GM21381 (cell line): ENCODE data around the gene AMN1.

Experiments
- ATAC-seq: cut with Tn5 transposase; IDR thresholded peaks from one replicate; pipeline ENCODE4 v1.9.1; 2021; ENCODE audit warnings: mild to moderate bottlenecking, moderate library complexity; ENCODE audit not compliant: unreplicated experiment

Gene AMN1

GRCh38 chr12:31633464-31633863 is 95.4 kb downstream of the AMN1 start:
- no peak for ATAC-seq

- no peak for ATAC-seq
These were observed 97.0 kb downstream of the AMN1 start for GRCh38 chr12:31631809-31632208.

GRCh38 chr12:31631023-31631724 is 97.6 kb downstream of the AMN1 start:
- no peak for ATAC-seq

- ATAC-seq: no peak
These were observed 98.8 kb downstream of the AMN1 start for GRCh38 chr12:31629756-31630732.

- no peak for ATAC-seq
These were observed 101.3 kb downstream of the AMN1 start for GRCh38 chr12:31627456-31628054.

GRCh38 chr12:31626270-31626995 is 102.4 kb downstream of the AMN1 start:
- no peak for ATAC-seq

- ATAC-seq: no peak
These were observed 106.8 kb downstream of the AMN1 start for GRCh38 chr12:31622038-31622437.
